Activated gamma-delta T cell treated with anti-CD3 and anti-CD28 coated beads, Interleukin-2, amount 50 U/mL, for 16 hours (primary cell): ENCODE measurements around the gene NFIB.

Source experiments
- DNase-seq: peaks from one replicate; pipeline ENCODE4 v3.0.0-alpha.2; 2020; ENCODE audit warnings: low read depth

NFIB gene

DNA sequence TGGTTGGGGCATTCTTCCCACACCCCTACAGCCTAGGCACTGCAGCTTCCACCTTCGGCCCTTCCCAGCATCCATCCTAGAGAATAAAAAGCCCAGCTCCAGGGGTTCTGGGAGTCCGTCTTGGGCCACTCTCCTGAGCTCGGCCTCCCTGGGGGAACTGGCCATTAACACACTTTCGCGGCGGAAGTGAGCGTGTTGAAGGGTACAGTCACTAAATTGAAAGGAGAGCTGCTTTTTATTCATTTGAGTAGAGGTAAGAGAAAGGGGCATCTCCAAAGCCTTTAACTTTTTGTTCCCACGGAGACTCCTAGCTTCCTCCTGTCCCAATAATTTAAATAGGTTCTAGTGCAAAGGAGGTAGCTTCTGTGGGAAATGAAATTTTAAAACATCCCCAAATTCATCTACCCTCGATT is 31.0 kb upstream of the NFIB start:
- no peak for DNase-seq

DNA sequence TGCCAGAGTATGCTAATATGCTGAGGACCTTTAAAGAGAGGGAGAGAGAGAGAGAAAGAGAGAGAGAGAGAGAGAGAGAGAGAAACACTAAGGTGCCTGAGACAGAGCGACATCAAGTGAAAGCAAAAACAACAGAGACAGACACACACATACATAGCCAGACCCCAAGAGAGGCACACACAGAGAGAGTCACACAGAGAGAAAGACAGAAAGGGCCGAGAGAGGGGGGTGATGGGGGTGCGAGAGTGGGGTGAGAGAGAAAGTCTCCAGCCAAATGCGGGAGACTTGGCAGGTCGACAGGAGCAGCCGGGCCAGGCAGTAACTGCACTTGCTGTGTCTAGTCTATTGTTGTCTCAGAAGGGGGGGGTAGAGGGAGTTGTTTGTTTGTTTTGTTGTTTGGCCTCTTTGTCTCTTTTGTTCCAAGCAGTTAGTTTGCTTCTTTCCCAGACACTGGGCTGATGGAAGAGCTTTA is 30.1 kb upstream of the NFIB start:
- DNase-seq: no peak

DNA sequence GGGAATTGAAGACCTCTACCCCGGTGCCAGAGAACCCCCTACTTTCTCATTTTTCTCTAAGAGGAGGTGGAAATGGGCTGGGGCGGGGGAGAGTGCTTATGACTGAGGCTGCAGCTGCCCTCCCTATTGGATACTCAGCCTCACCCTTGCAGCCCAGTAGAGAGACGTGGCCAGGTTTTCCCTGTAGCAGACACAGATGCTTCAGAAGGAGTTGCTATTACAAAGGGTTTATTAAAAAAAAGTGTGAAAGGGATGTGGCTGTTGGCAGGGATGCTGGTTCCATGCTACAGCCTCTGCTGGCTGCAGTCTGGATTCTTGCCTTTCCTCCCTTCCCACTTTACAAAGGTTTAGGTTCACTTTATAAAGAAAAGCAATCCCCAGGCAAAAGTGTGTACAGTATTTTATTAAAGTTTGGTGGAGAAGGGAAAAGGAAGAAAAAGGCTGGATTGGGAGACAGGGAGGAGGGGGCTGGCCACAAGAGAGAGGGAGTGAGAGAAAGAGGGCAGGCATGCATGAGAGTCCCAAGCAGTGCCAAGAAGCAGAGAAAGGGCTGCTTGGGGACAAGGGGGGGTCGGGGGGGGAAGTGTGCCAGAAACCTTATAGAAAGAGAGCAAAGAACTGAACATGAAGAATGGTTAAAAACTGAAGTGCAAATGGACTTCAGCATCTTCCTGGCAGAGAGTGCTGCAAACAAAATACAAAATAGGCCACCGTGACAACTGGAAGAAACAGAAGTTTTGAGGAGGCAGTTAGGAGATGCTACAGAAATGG is 29.5 kb upstream of the NFIB start:
- DNase-seq: no peak

DNA sequence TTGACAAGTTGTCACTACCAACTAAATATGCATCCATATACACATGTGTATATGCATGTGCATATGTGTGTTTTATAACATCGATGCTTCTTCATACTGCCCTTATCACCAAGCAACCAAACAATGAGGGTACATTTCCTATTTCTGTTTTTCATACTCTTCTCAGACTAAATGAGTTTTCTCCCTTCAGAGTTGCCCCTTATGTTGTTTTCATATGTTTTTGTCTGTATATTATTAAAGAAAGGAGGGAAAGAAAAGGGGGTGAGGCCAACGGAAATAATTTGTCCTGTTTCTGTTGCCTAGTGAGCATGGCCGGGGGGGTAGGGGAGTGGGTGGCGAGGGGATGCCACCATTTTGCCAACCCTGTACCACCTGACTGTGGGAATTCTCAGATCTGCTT is 28.8 kb upstream of the NFIB start:
- DNase-seq: no peak

DNA sequence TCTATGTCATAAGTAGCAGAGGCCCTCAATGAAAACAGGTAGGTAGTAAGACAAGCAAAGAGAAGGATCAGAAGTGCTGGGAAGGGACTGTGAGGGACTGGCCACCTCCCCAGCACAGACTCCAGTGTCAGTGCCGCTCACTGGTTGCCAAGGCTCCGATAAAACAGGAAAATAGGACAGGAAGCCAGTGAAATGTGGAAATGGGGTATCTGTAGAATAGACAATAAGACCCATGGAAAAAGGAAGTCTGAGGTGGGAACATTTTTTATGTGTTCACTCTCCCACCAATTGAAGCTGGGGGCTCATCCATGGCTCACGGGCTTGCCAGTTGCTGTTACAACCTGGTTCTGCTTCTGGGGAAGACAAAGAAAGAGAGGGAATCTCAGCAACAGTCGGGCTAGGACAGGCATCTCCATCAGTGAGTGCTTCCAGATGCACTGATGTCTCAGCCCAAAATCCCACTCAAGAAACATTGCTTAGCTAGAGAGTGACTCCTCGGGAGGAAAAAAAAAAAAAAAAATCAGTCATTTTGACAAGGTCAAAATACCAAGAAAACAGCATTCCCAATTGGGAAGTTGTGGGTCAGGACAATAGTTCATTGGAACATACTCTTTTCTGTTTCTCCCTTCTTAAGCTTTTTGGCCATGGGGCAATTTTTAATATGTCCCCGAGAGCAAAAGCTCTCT is 27.6 kb upstream of the NFIB start:
- no peak for DNase-seq

GRCh38 chr9:14340994-14341393 is 27.1 kb upstream of the NFIB start:
- DNase-seq: no peak

DNA sequence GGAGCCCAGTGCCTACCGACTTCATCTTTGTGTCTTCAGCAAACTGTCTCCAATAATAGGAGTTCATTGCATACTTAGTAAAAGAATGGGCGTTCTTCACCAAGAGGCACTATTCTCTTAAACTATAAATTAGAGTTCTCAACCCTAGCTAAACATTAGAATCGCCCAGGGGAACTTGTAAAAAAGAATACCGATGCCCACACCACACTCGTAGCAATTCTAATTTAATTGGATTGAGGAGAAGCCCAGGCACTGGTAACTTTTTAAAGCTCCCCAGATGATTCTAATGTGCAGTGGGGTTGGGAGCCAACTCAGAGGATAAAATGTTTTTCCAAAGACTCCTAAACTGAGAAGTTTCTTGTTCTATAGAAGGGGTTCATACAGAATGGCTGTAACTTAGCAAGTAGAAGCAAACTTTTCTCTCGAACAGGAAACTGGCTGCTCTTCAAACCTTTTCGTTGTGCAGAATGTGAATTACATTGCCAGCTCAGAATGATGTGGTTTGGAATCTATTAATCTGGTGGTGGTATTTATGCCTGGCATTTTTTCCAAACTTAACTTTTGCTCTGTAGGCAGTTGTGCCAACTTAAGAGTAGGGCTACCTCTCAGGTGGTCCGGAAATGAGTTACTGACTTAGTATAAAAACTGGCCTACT is 26.4 kb upstream of the NFIB start:
- no peak for DNase-seq

DNA sequence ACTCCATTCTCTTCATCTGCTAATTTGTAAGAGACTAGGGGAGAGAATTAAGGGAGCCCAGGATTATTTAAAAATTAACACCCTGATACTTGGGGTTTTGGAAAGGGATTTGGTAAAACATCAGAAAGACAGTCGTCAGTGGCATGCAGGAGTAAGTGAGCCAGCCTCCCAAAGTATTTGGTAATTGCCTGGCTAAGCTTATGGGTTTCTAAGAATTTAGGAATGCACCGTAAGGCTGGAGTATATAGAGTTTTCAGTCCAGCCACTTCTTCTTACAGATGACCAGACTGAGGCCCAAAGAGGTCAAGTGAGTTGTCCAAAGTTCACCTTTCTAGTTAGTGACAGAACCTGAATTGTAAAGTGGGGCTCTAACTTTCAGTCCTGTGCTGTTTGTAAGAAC is 25.8 kb upstream of the NFIB start:
- no peak for DNase-seq

GRCh38 chr9:14337615-14338014 is 23.7 kb upstream of the NFIB start:
- DNase-seq: no peak

DNA sequence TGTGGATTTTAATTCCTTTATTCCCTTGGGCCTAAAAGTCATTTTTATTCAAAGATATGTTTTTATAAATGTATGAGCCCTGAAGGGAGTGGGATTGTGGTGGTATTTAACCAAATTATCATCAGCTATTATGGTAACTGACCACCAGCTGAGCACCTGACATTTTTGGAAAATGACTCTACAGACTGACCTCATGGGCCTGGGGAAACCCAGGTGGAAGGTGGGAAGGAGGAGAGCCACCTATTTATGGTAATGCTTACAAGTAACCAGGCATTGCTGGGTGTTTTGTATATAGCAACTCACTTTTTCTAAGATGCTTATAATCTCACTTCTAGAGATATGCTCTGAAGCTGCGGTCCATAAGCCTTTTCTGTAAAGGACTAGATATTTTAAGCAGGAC is 22.3 kb upstream of the NFIB start:
- DNase-seq: no peak

DNA sequence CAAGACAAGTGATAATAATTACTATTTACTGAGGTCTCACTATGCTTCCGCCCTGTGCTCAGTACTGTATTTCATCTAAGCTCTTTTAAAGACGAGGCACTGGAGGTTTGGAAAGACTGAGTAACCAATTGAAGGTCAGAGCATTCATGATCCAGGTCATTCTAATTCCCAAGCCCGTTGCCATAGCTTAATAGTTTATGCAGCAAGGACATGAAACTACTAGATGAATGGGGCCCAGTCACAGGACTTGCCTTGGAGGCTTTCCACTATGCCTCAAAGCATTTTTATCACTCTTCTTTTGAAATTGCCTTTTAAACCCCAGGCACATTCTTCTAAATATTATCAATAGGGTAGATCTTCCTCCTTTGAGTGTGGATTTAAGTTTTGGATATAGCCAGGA is 17.2 kb upstream of the NFIB start:
- no peak for DNase-seq

- DNase-seq: no peak
These were observed 13.1 kb upstream of the NFIB start for GRCh38 chr9:14327036-14327435.

- no peak for DNase-seq
These were observed 12.4 kb upstream of the NFIB start for GRCh38 chr9:14326264-14326826.

DNA sequence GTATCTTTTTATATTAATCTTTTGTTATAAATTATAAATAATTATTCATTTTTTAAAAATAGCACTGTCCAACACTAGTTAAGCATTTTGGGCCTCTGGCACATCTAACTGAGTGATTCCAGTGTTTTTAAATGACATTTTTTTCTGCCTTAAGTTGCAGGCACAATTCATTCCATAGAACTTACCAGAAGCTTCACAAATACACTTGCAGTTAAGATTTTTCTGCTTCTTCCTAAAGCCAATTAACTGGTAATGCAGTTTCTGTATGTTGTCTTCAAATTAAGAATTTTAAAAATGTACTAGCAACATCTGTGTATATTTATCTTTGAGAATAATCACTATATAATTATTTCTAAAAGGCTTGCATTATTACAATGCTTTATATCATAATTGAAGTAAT is 11.2 kb upstream of the NFIB start:
- no peak for DNase-seq

DNA sequence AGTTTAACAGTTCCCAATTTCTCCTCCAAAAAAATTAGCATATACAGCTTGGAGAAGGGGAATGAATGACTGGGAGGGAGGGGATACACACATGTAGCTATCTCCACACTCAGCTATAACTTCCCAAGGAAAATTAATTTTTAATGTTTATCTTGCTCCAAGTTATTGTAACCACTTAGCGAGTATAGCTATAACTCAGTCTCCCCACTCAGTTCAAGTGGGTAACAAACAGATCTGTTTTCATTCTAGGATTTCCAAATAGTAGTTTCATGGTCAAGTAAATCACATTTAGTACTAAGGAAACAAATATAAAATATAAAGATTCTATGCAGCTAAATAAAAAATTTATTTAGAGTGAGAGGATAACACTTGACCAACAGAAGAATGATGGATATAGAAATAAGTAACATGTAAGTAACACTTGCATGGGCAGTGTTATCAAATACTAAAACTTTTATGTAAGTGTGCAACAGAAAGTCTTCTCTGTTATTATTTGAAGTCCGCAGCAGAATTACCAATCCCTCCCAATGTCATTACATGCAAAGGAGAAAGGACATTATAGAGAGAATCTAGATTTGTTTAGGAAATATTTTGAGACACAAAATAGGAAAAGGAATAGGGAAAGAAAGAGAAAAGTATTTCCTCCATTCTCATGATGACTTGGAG is 10.2 kb upstream of the NFIB start:
- no peak for DNase-seq

DNA sequence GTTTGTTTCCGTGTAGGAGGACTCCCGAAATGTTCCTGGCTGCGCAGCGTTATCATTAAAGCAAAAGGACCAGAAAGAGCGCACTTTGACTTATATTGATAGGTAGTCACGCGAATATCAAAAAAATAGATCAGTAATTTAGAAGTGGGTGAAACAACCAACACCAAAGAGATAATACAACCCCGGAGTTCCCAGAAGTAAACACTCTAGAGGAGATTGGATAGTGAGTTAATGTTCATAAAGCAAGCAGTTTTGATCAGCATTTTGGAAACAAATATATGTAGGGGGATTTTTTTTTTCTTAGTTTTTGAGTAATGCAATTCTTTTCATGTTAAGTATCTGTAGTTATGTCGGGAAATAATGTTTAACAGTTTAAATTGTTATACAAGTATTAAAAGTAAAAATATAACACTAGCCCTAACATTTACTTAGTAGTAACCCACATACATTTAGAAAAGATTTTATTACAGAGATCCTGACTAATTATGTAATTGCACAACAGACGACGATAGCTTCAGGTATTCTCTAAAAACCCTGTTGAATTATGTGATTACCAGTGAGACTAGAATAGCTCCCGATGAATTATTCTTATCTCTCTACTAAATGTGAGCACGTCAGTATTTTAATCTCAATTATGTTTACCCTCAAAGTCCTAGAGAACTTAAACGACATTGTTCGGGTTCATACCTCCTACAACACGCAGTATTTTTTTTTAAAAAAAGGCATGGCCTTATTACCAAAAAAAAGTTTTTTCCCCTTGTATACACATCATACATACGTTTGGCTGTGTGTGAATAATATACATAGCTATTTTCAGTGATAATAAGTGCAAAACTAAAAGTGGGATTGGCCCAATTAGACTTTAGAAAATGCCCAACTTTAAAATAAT is 9.4 kb upstream of the NFIB start:
- no peak for DNase-seq

DNA sequence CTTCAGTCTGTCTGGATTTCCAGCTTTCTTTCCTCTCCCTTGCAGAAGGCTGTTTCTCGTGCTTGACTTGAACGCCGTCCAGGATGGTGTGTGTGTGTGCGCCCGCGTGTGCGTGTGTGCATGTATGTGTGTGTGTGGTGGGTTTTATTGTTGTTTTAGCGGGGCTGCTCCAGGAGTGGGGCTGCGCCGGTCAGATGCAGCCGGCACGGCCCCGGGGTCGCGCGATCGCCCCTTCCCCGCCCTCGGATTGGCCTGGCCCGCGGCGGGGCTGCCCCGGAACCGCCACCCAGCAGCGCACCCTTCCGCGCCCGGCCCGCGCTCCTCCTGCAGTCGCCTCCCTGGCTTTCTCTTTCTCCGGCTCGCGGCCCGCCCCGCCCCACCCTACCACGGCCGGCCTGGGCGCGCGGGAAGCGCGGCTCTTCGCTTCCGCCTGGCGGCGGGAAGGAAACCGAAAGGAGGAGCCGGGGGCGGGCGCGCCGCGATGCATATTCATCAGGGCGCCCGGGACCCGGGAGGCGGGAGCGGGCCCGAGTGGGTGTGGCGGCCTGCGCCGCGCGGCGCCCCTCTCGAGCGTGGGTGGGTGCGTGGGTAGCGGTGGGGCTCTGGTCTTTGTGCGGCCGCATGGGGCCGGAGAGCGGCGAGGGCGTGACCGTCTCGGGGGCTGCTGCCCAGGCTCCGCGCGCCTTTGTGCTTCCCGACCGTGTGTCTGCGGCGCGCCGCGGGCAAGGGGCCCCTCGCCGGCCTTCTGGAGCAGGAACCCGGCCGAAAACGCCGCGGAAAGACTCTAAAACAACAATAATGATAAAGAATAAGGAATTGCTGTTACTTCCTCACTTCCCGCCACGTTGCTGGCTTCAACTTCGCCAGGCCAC is 8.5 kb upstream of the NFIB start:
- peak; percentile 28 for DNase-seq

DNA sequence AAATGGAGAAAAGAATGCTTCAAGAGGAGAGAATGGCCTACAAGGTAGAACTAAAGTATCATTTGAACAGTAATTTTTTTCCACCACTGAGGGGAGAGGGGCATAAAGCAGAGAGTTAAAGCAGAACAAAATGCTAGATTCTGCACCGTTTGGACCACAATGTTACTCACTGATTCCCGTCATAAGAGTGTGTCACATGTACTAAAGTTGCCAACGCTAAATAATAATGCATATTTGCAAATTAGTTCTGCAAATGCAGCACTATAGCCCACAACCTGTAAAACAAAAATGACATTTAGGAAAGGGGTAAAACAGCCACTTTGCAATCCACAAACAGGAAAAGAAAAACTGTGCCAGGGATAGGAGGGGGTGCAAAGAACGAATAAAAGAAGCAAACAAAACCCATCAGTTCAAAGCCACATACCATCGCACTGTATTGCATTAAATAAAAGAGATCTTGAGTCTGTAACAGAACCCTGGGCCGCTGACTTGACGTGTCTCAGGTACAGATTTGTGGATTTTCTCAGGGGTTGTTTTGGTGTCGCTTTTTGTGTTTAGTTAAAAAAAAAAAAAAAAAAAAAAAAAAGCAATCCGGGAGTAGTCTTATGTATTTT is 7.7 kb upstream of the NFIB start:
- DNase-seq: no peak

GRCh38 chr9:14320271-14321181 is 6.6 kb upstream of the NFIB start:
- no peak for DNase-seq
